Activated T-cell treated with anti-CD3 and anti-CD28 coated beads, Interleukin-2, amount 50 U/mL, for 4 hours (primary cell): ENCODE data around the gene TMCO6. TPM values are rescaled to one million over a fixed set of nuclear protein-coding genes. Genes with fewer than 3 reads are reported as not detected.
A peak's percentile ranks its signal among the peaks of the same experiment; 100 is the strongest.
"Not testable (repeated sequence)": the region's sequence is repeated elsewhere in the genome, so short reads cannot be mapped to it uniquely, and the experiment has no call there.

Experiments
- ATAC-seq, 2 donors: fragments of 200-7000 bp; cut with Tn5 transposase; one replicate each; pipeline ENCODE4 v1.10.0; 2021
- DNase-seq: peaks from one replicate; pipeline ENCODE4 v3.0.0-alpha.2; 2020
- H3K27me3 Mint-ChIP-seq: one replicate; pipeline ENCODE4 v1.8.0; 2021; ENCODE audit warnings: low read depth, mixed read lengths
- H3K36me3 Mint-ChIP-seq: one replicate; pipeline ENCODE4 v1.8.0; 2022; ENCODE audit warnings: mixed read lengths; ENCODE audit not compliant: insufficient read depth
- H3K4me1 Mint-ChIP-seq: one replicate; pipeline ENCODE4 v1.8.0; 2021; ENCODE audit warnings: low read depth, mixed read lengths
- H3K4me3 Mint-ChIP-seq: one replicate; pipeline ENCODE4 v1.8.0; 2021; ENCODE audit warnings: mild to moderate bottlenecking, moderate library complexity, mixed read lengths
- H3K9me3 Mint-ChIP-seq: one replicate; pipeline ENCODE4 v1.8.0; 2021; ENCODE audit warnings: mixed read lengths
- total RNA-seq, 3 donors: library from RNA; stranded (reverse); gene quantifications; one replicate each; pipeline ENCODE4 v1.2.1, GENCODE V29; 2021

The TMCO6 gene
- 10 to 100 TPM; 16.5 to 20.6 (median 20.0) TPM for total RNA-seq

- H3K4me3 Mint-ChIP-seq = peak within 1 kb of the TSS; percentile 89
- ATAC-seq (peak; percentile 95 to 97), DNase-seq (peak; percentile 96)
- no peaks in the 10 kb centered on the region for H3K27me3 Mint-ChIP-seq
- no peaks in the 10 kb centered on the region for H3K9me3 Mint-ChIP-seq
- peaks cover 12% of the 10 kb centered on the region for H3K36me3 Mint-ChIP-seq
- H3K4me1 Mint-ChIP-seq = peaks cover 39% of the 10 kb centered on the region
Measured at GRCh38 chr5:140639148-140639981, at the start of gene TMCO6. Gene TMCO6, plus strand, starts transcription at chr5:140639451. Its CDS starts 77 bp downstream, at chr5:140639528.

GRCh38 chr5:140590861-140591260 is 48.4 kb upstream of the TMCO6 start:
- Mint-ChIP-seq H3K9me3 (no peaks in the 10 kb centered on the region), H3K36me3 (no peaks in the 10 kb centered on the region), H3K27me3 (no peaks in the 10 kb centered on the region), H3K4me3 (no peak overlapping the region), H3K4me1 (no peaks in the 10 kb centered on the region)
- no peak for ATAC-seq
- no peak for DNase-seq

- no peak for DNase-seq
- H3K27me3 Mint-ChIP-seq = no peaks in the 10 kb centered on the region
- no peaks in the 10 kb centered on the region for H3K4me1 Mint-ChIP-seq
- no peaks in the 10 kb centered on the region for H3K36me3 Mint-ChIP-seq
- H3K9me3 Mint-ChIP-seq = no peaks in the 10 kb centered on the region
- no peak for ATAC-seq
- H3K4me3 Mint-ChIP-seq = no peak overlapping the region
Measured at GRCh38 chr5:140591747-140592372, 47.4 kb upstream of the TMCO6 start.

- H3K36me3 Mint-ChIP-seq, ATAC-seq, H3K27me3 Mint-ChIP-seq, DNase-seq, H3K4me1 Mint-ChIP-seq, H3K4me3 Mint-ChIP-seq, H3K9me3 Mint-ChIP-seq: not testable (repeated sequence)
Measured at GRCh38 chr5:140593070-140593469, 46.2 kb upstream of the TMCO6 start.

- Mint-ChIP-seq H3K4me1 (no peaks in the 10 kb centered on the region), H3K27me3 (no peaks in the 10 kb centered on the region), H3K4me3 (no peak overlapping the region), H3K9me3 (no peaks in the 10 kb centered on the region), H3K36me3 (no peaks in the 10 kb centered on the region)
- ATAC-seq (no peak), DNase-seq (no peak)
Measured at GRCh38 chr5:140594169-140594568, 45.1 kb upstream of the TMCO6 start.

GRCh38 chr5:140595538-140596300 is 43.5 kb upstream of the TMCO6 start:
- H3K4me3 Mint-ChIP-seq = no peak overlapping the region
- H3K9me3 Mint-ChIP-seq = no peaks in the 10 kb centered on the region
- ATAC-seq = no peak
- H3K4me1 Mint-ChIP-seq = no peaks in the 10 kb centered on the region
- H3K27me3 Mint-ChIP-seq = no peaks in the 10 kb centered on the region
- no peak for DNase-seq
- no peaks in the 10 kb centered on the region for H3K36me3 Mint-ChIP-seq

- Mint-ChIP-seq H3K27me3 (no peaks in the 10 kb centered on the region), H3K4me1 (no peaks in the 10 kb centered on the region), H3K9me3 (no peaks in the 10 kb centered on the region)
Measured at GRCh38 chr5:140596321-140596741, 42.9 kb upstream of the TMCO6 start.

GRCh38 chr5:140598836-140599235 is 40.4 kb upstream of the TMCO6 start:
- H3K4me3 Mint-ChIP-seq = no peak overlapping the region
- H3K36me3 Mint-ChIP-seq = no peaks in the 10 kb centered on the region
- ATAC-seq (no peak), DNase-seq (no peak)
- H3K4me1 Mint-ChIP-seq = no peaks in the 10 kb centered on the region
- no peaks in the 10 kb centered on the region for H3K9me3 Mint-ChIP-seq
- no peaks in the 10 kb centered on the region for H3K27me3 Mint-ChIP-seq

More at GRCh38 chr5:140596321-140596741, 42.9 kb upstream of the TMCO6 start:
- ATAC-seq (no peak), DNase-seq (no peak)
- Mint-ChIP-seq H3K36me3 (no peaks in the 10 kb centered on the region), H3K4me3 (no peak overlapping the region)

GRCh38 chr5:140600096-140600495 is 39.2 kb upstream of the TMCO6 start:
- ATAC-seq = no peak
- H3K4me1 Mint-ChIP-seq = no peaks in the 10 kb centered on the region
- H3K27me3 Mint-ChIP-seq = no peaks in the 10 kb centered on the region
- no peak for DNase-seq
- no peaks in the 10 kb centered on the region for H3K36me3 Mint-ChIP-seq
- no peaks in the 10 kb centered on the region for H3K9me3 Mint-ChIP-seq
- no peak overlapping the region for H3K4me3 Mint-ChIP-seq

GRCh38 chr5:140602147-140602546 is 37.1 kb upstream of the TMCO6 start:
- peaks cover 2% of the 10 kb centered on the region for H3K27me3 Mint-ChIP-seq
- no peak overlapping the region for H3K4me3 Mint-ChIP-seq
- H3K9me3 Mint-ChIP-seq = no peaks in the 10 kb centered on the region
- H3K36me3 Mint-ChIP-seq = no peaks in the 10 kb centered on the region
- DNase-seq = no peak
- no peak for ATAC-seq
- no peaks in the 10 kb centered on the region for H3K4me1 Mint-ChIP-seq

GRCh38 chr5:140603446-140603698 is 35.9 kb upstream of the TMCO6 start:
- not testable (repeated sequence) for H3K27me3 Mint-ChIP-seq, DNase-seq, H3K4me1 Mint-ChIP-seq, H3K9me3 Mint-ChIP-seq, ATAC-seq, H3K36me3 Mint-ChIP-seq, H3K4me3 Mint-ChIP-seq

- no peaks in the 10 kb centered on the region for H3K36me3 Mint-ChIP-seq
- H3K4me3 Mint-ChIP-seq = no peak overlapping the region
- DNase-seq = no peak
- H3K4me1 Mint-ChIP-seq = no peaks in the 10 kb centered on the region
- no peak for ATAC-seq
- no peaks in the 10 kb centered on the region for H3K9me3 Mint-ChIP-seq
- peaks cover 2% of the 10 kb centered on the region for H3K27me3 Mint-ChIP-seq
Measured at GRCh38 chr5:140603734-140604133, 35.5 kb upstream of the TMCO6 start.

- Mint-ChIP-seq H3K4me1 (peaks cover 1% of the 10 kb centered on the region), H3K9me3 (no peaks in the 10 kb centered on the region), H3K27me3 (peaks cover 2% of the 10 kb centered on the region), H3K4me3 (no peak overlapping the region), H3K36me3 (no peaks in the 10 kb centered on the region)
- ATAC-seq (no peak), DNase-seq (no peak)
Measured at GRCh38 chr5:140605879-140606278, 33.4 kb upstream of the TMCO6 start.

- H3K27me3 Mint-ChIP-seq = peaks cover 5% of the 10 kb centered on the region
- no peak for DNase-seq
- H3K4me1 Mint-ChIP-seq = peaks cover 6% of the 10 kb centered on the region
- no peaks in the 10 kb centered on the region for H3K9me3 Mint-ChIP-seq
- no peak for ATAC-seq
- no peak overlapping the region for H3K4me3 Mint-ChIP-seq
- H3K36me3 Mint-ChIP-seq = no peaks in the 10 kb centered on the region
Measured at GRCh38 chr5:140607031-140607430, 32.2 kb upstream of the TMCO6 start.

GRCh38 chr5:140608722-140609121 is 30.5 kb upstream of the TMCO6 start:
- DNase-seq (no peak), ATAC-seq (no peak)
- H3K36me3 Mint-ChIP-seq = no peaks in the 10 kb centered on the region
- H3K9me3 Mint-ChIP-seq = no peaks in the 10 kb centered on the region
- peaks cover 8% of the 10 kb centered on the region for H3K4me1 Mint-ChIP-seq
- no peak overlapping the region for H3K4me3 Mint-ChIP-seq
- peaks cover 10% of the 10 kb centered on the region for H3K27me3 Mint-ChIP-seq
